ENCODE measurements around the gene ADAP2.

GRCh38 chr17:30990458-30990857, 68.7 kb downstream of the ADAP2 start:
- TF ChIP-seq POLR2A (IDR thresholded peaks at IDR 0.05), result no peak
- no peak for TF ChIP-seq CTCF (IDR thresholded peaks at IDR 0.05)

All from thyroid gland (tissue), 4 donors.